ENCODE measurements around the gene SH3RF3.

DNA sequence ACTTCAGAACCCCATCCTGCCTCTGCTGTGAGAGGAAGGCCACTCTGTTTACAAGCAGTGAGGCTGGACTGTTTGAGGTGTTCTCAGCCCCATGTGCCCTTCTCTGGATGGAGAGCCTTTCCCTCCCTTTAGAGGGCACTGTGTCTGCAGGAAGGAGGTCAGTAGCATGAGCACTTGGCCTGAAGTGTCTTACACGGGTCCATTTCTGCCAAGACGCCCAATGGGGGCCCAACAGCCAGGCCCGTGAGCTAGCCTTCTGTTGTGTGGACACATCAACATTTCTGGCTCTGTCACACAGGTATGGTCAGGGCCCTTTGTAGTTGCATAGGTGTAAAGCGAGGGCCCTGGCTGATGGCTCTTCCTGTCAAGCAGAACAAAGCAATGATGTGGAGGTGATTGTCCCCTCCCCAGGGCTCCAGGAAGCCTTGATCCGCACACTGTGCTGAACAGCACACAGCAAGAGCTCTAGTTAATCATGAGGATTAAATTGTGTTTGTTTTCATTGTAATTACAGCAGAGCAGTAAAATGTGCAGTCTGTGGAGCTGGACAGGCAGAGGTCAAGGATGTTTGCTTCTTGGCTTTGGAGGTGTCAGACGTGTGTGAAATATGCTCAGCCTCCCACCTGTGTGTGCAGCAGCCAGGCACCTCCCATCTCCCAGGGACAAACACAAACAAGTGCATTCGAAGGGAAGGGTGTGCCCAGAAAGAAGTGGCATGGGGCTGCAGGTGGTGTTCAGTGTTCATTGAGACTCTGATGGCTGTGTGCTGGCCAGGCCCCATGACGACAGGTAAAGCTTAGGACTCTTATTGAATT is 132.1 kb downstream of the SH3RF3 start:
- TF ChIP-seq POLR2A (IDR thresholded peaks at IDR 0.05; ENCODE audit: low read length) (no peak), GATA1 (IDR thresholded peaks at IDR 0.05; ENCODE audit: low read depth, low read length) (no peak)
